Measurements from ENCODE around the gene CELF5. TPM values are rescaled to one million over a fixed set of nuclear protein-coding genes. Genes with fewer than 3 reads are reported as not detected.

The CELF5 gene
- total RNA-seq, 1 experiment from 2014 or later: 2.5 TPM

- ATAC-seq: no peak
- intact Hi-C loops (cut with micrococcal nuclease): no loop called here
- H3K4me2 ChIP-seq (ENCODE audit: low read length): no peak overlapping the region
These were observed 45.6 kb downstream of the CELF5 start for GRCh38 chr19:3269916-3270671.

More at GRCh38 chr19:3269916-3270671, 45.6 kb downstream of the CELF5 start:
- ChIA-PET RAD21 (ENCODE audit: low non-redundant PET in 1 of 2, low total read pairs in 2 of 2, uncharacterized antibody in 2 of 2, unreplicated experiment in 2 of 2) (no interaction called here), CTCF (no interaction called here), POLR2A (no interaction called here)
- H3K4me1 ChIP-seq (ENCODE audit: control insufficient read depth in 1 of 2, insufficient read depth in 2 of 2, low read length in 2 of 2): peaks cover 6 to 7% of the 10 kb centered on the region in 2 experiments
- no peaks in the 10 kb centered on the region for H3K27me3 ChIP-seq (ENCODE audit: insufficient read depth, low read length)
- H3K27ac ChIP-seq (ENCODE audit: low read depth, low read length): no peak overlapping the region
- DNase-seq (ENCODE audit: low read depth, low spot score): no peak
- TF ChIP-seq EZH2 (IDR thresholded peaks at IDR 0.05) (no peak), SIN3A (IDR thresholded peaks at IDR 0.05; ENCODE audit: low read depth) (no peak), POLR2AphosphoS5 (IDR thresholded peaks at IDR 0.05; ENCODE audit: low read depth, low read length) (no peak), EZH2phosphoT487 (IDR thresholded peaks at IDR 0.05; ENCODE audit: borderline replicate concordance) (no peak), MAX (IDR thresholded peaks at IDR 0.05) (no peak), FOSL1 (IDR thresholded peaks at IDR 0.05; ENCODE audit: low read depth) (no peak), POLR2A (IDR thresholded peaks at IDR 0.05; ENCODE audit: borderline replicate concordance, extremely low read depth, insufficient read depth, insufficient read length) (no peak), YY1 (IDR thresholded peaks at IDR 0.05; ENCODE audit: extremely low read depth, insufficient replicate concordance, low read depth, low read length) (no peak), ZNF274 (IDR thresholded peaks at IDR 0.05; ENCODE audit: low read depth, low read length) (no peak), CTCF (IDR thresholded peaks at IDR 0.05 in 2 of 3, conservative IDR thresholded peaks at IDR 0.05 in 1 of 3; ENCODE audit: borderline replicate concordance in 1 of 3, insufficient read depth in 1 of 3, low read depth in 2 of 3, low read length in 2 of 3) (no peak), SRF (IDR thresholded peaks at IDR 0.05; ENCODE audit: low read depth) (no peak), TCF7L2 (IDR thresholded peaks at IDR 0.05; ENCODE audit: borderline replicate concordance, extremely low read depth, insufficient read depth, insufficient read length) (no peak), JUND (IDR thresholded peaks at IDR 0.05) (no peak), ZFX (IDR thresholded peaks at IDR 0.05) (no peak), CEBPB (IDR thresholded peaks at IDR 0.05; ENCODE audit: low read depth) (no peak), SP1 (IDR thresholded peaks at IDR 0.05; ENCODE audit: low read depth) (no peak)
- TF ChIP-seq, protein P1, sequence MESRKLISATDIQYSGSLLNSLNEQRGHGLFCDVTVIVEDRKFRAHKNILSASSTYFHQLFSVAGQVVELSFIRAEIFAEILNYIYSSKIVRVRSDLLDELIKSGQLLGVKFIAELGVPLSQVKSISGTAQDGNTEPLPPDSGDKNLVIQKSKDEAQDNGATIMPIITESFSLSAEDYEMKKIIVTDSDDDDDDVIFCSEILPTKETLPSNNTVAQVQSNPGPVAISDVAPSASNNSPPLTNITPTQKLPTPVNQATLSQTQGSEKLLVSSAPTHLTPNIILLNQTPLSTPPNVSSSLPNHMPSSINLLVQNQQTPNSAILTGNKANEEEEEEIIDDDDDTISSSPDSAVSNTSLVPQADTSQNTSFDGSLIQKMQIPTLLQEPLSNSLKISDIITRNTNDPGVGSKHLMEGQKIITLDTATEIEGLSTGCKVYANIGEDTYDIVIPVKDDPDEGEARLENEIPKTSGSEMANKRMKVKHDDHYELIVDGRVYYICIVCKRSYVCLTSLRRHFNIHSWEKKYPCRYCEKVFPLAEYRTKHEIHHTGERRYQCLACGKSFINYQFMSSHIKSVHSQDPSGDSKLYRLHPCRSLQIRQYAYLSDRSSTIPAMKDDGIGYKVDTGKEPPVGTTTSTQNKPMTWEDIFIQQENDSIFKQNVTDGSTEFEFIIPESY (IDR thresholded peaks at IDR 0.05; ENCODE audit: extremely low read depth, insufficient replicate concordance, low read length): no peak
- TF ChIP-seq, protein P2, sequence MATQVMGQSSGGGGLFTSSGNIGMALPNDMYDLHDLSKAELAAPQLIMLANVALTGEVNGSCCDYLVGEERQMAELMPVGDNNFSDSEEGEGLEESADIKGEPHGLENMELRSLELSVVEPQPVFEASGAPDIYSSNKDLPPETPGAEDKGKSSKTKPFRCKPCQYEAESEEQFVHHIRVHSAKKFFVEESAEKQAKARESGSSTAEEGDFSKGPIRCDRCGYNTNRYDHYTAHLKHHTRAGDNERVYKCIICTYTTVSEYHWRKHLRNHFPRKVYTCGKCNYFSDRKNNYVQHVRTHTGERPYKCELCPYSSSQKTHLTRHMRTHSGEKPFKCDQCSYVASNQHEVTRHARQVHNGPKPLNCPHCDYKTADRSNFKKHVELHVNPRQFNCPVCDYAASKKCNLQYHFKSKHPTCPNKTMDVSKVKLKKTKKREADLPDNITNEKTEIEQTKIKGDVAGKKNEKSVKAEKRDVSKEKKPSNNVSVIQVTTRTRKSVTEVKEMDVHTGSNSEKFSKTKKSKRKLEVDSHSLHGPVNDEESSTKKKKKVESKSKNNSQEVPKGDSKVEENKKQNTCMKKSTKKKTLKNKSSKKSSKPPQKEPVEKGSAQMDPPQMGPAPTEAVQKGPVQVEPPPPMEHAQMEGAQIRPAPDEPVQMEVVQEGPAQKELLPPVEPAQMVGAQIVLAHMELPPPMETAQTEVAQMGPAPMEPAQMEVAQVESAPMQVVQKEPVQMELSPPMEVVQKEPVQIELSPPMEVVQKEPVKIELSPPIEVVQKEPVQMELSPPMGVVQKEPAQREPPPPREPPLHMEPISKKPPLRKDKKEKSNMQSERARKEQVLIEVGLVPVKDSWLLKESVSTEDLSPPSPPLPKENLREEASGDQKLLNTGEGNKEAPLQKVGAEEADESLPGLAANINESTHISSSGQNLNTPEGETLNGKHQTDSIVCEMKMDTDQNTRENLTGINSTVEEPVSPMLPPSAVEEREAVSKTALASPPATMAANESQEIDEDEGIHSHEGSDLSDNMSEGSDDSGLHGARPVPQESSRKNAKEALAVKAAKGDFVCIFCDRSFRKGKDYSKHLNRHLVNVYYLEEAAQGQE (IDR thresholded peaks at IDR 0.05; ENCODE audit: low read depth): no peak
- no peak overlapping the region for H2AFZ ChIP-seq (ENCODE audit: low read depth, low read length, poor library complexity, severe bottlenecking)
- no peaks in the 10 kb centered on the region for H3K36me3 ChIP-seq (ENCODE audit: control insufficient read depth in 1 of 2, insufficient read depth in 2 of 2, low read length in 2 of 2)
- no peaks in the 10 kb centered on the region for H3K9me3 ChIP-seq (ENCODE audit: control insufficient read depth in 1 of 2, insufficient read depth in 1 of 2, low read depth in 1 of 2, low read length in 2 of 2)
- no peaks in the 10 kb centered on the region for H3K9me2 ChIP-seq (ENCODE audit: insufficient read depth)
- H3K79me2 ChIP-seq (ENCODE audit: insufficient read depth, low read length): no peaks in the 10 kb centered on the region
- H4K20me1 ChIP-seq (ENCODE audit: insufficient read depth): no peaks in the 10 kb centered on the region
- H3K9ac ChIP-seq (ENCODE audit: low read length): no peak overlapping the region
- no TSS peak for BruUV-seq (replicated peaks)
- no peak overlapping the region for H3K4me3 ChIP-seq (replicated peaks in 1 of 2; ENCODE audit: low read depth in 1 of 2, low read length in 2 of 2)

All from HCT116 (cell line).